ENCODE measurements around the gene NOP53. TPM values are rescaled to one million over a fixed set of nuclear protein-coding genes. Genes with fewer than 3 reads are reported as not detected.

NOP53 gene
- total and polyA plus RNA-seq, 2 of the 8 experiments (the other 6 are each of a cell fraction or from before 2014, with no cell fraction given) = 107 to 245 TPM

DNA sequence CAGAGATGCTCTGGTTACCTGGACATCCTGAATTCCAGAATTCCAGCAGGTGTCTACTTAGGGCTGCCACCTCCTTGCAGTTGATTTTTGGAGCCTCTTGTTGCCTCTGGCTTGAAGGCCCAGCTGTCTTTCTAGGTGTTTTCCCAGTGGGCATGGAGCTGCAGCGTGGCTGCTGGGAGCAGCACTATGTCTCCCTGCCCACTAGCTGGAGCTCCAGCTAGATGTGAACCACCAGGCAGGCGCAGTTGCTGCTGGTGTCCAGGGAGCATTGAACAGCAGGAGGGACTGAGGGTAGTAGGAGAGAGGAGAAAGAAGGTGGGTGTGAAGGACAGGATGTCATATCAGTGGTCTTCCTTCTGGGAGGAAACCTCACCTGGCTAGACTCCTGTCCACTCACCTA lies 23.3 kb downstream of the NOP53 start (continued):
- TF ChIP-seq, protein P1, sequence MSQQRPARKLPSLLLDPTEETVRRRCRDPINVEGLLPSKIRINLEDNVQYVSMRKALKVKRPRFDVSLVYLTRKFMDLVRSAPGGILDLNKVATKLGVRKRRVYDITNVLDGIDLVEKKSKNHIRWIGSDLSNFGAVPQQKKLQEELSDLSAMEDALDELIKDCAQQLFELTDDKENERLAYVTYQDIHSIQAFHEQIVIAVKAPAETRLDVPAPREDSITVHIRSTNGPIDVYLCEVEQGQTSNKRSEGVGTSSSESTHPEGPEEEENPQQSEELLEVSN (IDR thresholded peaks at IDR 0.05) = no peak
- TF ChIP-seq, protein P2, sequence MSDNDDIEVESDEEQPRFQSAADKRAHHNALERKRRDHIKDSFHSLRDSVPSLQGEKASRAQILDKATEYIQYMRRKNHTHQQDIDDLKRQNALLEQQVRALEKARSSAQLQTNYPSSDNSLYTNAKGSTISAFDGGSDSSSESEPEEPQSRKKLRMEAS (IDR thresholded peaks at IDR 0.05) = no peak
- TF ChIP-seq SIX5 (IDR thresholded peaks at IDR 0.05; ENCODE audit: low read depth, low read length) (no peak), JUN (IDR thresholded peaks at IDR 0.05; ENCODE audit: low read depth, low read length) (no peak), YY1 (IDR thresholded peaks at IDR 0.05; ENCODE audit: low read depth, low read length) (no peak)
